GM21723 (cell line): ENCODE measurements around the gene NAT9.

ENCODE experiments used
- ATAC-seq: cut with Tn5 transposase; IDR thresholded peaks from one replicate; pipeline ENCODE4 v1.9.1; 2021; ENCODE audit warnings: mild to moderate bottlenecking, moderate library complexity; ENCODE audit not compliant: unreplicated experiment

NAT9 gene

GRCh38 chr17:74776044-74776962, at the start of gene NAT9:
NAT9 (minus strand) TSS chr17:74776345; CDS start chr17:74775698, 647 bp downstream.
- peak; percentile 58 for ATAC-seq

- ATAC-seq, result no peak
Observed at GRCh38 chr17:74824961-74825627, 48.9 kb upstream of the NAT9 start.

GRCh38 chr17:74822939-74823367, 46.8 kb upstream of the NAT9 start:
- ATAC-seq, result no peak

- ATAC-seq, result no peak
Observed at GRCh38 chr17:74822335-74822938, 46.3 kb upstream of the NAT9 start.

DNA sequence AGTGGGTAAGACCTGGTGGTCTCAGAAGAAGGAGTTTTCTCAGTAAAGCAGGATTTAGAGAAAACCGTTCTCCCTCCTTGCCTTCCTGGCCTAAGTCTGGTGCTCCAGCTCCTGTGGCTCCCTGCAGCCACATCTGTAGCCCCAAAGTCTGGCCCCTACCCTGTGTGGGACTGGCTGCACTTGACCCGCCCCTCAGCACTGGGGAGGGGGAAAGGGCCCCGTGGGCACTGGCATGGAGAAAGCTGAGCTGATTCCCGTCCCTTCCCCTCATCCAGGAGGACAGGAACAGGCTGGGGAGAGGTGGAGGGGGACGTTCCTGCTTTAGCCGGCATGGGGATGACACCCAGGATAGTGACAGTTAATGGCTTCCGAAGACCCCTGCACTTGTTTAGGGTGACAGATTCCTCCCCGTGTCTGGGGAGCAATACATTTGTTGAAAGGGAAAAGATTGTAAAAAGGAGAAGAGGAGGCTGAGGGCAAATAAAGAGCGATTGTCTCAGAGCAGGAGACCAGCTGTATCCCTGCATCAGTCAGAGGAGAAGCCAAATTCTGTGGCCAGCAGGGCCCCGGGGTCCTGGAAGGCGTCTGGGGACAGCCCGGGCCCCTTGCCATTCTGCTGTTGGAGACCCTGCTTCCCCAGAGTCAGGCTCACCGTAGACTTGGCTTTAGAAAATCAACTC, 45.6 kb upstream of the NAT9 start:
- ATAC-seq, result no peak

GRCh38 chr17:74819801-74820436, 43.8 kb upstream of the NAT9 start:
- no peak for ATAC-seq

- ATAC-seq, result no peak
Observed at GRCh38 chr17:74818291-74818938, 42.3 kb upstream of the NAT9 start.

- no peak for ATAC-seq
Observed at GRCh38 chr17:74816905-74817620, 40.9 kb upstream of the NAT9 start.

GRCh38 chr17:74815550-74816370, 39.6 kb upstream of the NAT9 start:
- no peak for ATAC-seq

DNA sequence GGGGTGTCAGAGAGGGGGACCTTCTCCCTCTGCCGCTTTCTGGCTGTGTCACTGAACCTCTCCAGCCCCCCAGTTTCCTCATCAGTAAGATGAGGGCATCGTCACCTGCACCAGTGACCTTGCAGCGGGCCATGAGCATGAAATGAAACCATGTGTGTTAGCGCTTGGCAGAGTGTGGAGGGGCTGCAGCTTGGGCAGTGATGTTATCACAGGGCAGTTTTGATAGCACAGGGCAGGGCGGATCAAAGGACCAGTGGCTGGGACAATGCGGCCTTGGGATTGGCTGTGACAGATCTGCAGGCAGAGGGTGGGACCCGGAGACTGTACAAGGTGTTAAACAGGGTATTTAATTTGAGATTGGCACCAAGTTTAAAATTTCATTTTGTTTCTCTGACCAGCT, 38.9 kb upstream of the NAT9 start:
- ATAC-seq, result no peak

- no peak for ATAC-seq
Observed at GRCh38 chr17:74814453-74814852, 38.3 kb upstream of the NAT9 start.

DNA sequence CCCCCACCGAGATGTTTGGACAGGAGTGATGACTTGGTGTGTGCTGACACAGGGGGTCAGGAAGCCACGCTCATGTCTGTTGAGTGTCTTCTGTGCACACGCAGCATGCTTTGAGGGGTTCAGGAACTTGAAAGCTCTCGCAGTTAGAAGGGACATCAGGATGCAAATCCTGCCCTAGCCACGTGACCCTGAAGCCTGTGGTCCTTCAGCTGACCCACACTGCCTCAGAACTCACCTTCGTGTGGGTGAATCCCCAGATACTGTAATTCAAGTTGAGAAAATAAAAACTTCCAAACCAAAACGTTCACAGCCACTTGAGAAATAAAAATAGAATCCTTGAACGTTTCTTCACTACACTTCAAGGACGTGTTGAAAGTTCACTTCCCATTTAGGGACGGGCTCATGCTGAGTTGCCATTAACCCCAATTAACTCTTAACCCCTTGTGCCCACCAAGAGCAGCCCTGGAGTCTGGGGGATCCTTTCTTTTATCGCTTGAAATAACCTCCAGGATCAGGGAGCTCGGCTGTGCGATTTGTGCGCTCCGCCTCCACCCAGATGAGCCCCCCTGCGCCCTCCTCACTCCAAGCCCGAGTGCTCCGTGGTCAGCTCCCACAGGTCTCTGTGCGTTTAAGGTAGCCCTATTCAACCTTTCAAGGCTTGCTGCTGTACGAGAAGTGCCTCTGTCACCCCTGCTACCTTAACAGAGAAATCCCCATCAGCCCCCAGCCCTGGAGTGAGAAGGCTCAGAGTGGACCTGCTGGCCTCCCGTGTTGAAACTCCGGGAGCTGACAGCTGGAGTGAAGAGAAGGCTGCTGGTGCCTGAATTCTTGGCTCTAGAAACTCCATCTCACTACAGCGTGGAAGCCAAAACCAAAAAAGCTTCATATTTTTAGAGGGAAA, 36.2 kb upstream of the NAT9 start:
- ATAC-seq, result no peak

- no peak for ATAC-seq
Observed at GRCh38 chr17:74810699-74811485, 34.7 kb upstream of the NAT9 start.

DNA sequence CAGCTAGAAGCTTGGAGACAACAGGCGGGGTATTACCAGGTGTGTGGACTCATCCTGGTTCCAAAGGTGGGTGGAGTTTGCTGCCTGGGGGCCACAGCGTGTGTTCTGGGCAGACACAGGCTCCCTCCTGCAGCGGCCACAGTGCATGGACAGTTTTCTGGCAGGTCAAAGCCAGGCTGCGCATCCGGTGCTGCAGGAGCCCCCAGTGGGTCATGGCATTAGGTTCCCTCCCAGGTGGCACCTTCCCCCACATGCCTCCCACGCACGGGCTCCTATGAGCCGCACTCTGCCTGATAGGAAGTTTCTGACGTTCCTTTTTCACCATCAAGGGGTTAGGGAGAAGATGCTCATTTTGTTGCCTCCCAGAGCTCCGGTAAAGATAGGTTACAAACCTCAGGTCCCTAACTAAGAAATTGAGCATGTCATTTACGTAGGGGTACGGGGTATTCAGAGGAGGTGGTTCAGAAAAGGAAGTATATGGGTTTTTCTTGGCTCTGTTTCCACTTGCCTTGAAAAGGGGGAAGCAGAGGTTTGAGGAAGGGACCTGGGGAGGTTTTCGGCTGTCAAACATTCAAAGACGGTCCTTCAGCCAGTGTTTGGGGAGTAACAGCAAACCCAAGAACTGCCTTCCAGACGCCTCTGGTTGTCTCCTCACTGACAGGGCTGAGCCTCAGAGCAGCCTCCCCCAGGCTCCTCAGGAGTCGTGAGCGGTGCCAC, 32.7 kb upstream of the NAT9 start:
- no peak for ATAC-seq

GRCh38 chr17:74807925-74808324, 31.8 kb upstream of the NAT9 start:
- no peak for ATAC-seq

DNA sequence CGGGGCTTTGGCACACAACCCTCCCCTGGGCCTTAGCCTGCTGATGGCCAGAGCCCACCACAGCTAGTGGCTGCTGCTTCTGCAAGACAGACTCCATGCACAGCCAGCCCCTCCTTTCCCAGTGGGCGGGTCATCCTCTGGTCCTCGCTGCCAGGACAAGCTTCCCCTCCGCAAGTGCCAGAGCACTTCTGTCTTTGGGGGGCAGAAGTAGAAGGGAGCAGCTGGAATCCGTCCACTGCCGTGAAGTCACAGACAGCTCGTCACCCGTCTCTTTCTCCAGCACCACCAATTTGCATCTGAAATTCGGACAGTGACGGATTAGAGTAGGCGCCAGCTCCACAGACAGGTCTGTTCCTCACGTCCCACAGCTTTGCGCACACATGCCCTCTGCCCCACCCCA, 31.3 kb upstream of the NAT9 start:
- ATAC-seq, result no peak
